ENCODE data around the gene PORCN.

DNA sequence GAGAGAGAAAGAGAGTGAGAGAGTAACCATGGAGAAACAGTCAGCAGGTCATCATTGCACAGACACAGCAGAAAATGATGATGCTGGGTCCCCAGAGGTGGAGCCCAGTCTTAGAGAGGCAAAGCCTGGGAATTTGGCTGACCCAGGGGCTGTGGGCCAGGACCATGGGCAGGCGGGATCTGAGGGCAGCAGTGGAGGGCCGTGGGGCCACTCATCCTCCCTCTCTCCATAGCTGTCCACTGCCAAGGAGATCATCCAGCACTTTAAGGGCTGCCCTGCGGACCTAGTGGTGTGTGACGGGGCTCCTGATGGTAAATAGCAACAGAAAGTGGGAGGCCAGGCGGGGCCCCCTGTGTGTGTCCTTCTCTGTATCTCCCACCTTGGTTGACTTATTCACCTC is 30.0 kb upstream of the PORCN start:
- no peak for TF ChIP-seq POLR2A (IDR thresholded peaks at IDR 0.05; ENCODE audit: low read depth)
- TF ChIP-seq, protein P1, sequence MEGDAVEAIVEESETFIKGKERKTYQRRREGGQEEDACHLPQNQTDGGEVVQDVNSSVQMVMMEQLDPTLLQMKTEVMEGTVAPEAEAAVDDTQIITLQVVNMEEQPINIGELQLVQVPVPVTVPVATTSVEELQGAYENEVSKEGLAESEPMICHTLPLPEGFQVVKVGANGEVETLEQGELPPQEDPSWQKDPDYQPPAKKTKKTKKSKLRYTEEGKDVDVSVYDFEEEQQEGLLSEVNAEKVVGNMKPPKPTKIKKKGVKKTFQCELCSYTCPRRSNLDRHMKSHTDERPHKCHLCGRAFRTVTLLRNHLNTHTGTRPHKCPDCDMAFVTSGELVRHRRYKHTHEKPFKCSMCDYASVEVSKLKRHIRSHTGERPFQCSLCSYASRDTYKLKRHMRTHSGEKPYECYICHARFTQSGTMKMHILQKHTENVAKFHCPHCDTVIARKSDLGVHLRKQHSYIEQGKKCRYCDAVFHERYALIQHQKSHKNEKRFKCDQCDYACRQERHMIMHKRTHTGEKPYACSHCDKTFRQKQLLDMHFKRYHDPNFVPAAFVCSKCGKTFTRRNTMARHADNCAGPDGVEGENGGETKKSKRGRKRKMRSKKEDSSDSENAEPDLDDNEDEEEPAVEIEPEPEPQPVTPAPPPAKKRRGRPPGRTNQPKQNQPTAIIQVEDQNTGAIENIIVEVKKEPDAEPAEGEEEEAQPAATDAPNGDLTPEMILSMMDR (IDR thresholded peaks at IDR 0.05): no peak
- no peak for TF ChIP-seq POLR2AphosphoS5 (IDR thresholded peaks at IDR 0.05)
